GM23338 (cell line): ENCODE data around the gene PRCC.

Experiments used
- CTCF ChIP-seq, 2 experiments: fragments of 200-600 bp in 1 of 2; sonication (generic) in 1 of 2; conservative IDR thresholded peaks; 2 replicates each; pipeline versions ENCODE4 v1.5.1 to v1.6.1; 2016 to 2017; ENCODE audit warnings: antibody characterized with exemption in 2 of 2, low read depth in 2 of 2, mild to moderate bottlenecking in 2 of 2, moderate library complexity in 1 of 2
- STAT1 ChIP-seq: IDR thresholded peaks from one replicate; pipeline ENCODE4 v1.6.1; 2016; ENCODE audit warnings: antibody characterized with exemption; ENCODE audit not compliant: unreplicated experiment

- TF ChIP-seq CTCF (conservative IDR thresholded peaks at IDR 0.05; ENCODE audit: low read depth in 2 of 2) (no peak), STAT1 (no peak)
These were observed 56.0 kb downstream of the PRCC start for GRCh38 chr1:156823210-156823790.
